ENCODE data around the gene RAVER1. TPM values are rescaled to one million over a fixed set of nuclear protein-coding genes. Genes with fewer than 3 reads are reported as not detected.
"Not testable (repeated sequence)": the region's sequence is repeated elsewhere in the genome, so short reads cannot be mapped to it uniquely, and the experiment has no call there.

The RAVER1 gene
- total and polyA plus RNA-seq, 7 donors: 8.4 to 37.0 (median 14.8) TPM

- Histone ChIP-seq H3K4me3 (no peak overlapping the region), H3K36me3 (peaks cover 0 to 4% (median 1%) of the 10 kb centered on the region in 4 donors), H3K9me3 (no peaks in the 10 kb centered on the region), H3K27ac (no peak overlapping the region), H3K4me1 (no peaks in the 10 kb centered on the region), H3K27me3 (no peaks in the 10 kb centered on the region)
- WGBS, 2 donors: 86 to 89% methylated on average over 10 of the region's 10 CpGs
- intact Hi-C loops (cut with DNase I): no loop called here
- DNase-seq: no peak
- TF ChIP-seq POLR2A (IDR thresholded peaks at IDR 0.05): no peak
- TF ChIP-seq POLR2AphosphoS5 (IDR thresholded peaks at IDR 0.05): no peak
- TF ChIP-seq EP300 (IDR thresholded peaks at IDR 0.05): no peak
- no peak for TF ChIP-seq CTCF (IDR thresholded peaks at IDR 0.05)
Measured at GRCh38 chr19:10344780-10345179, 11.5 kb upstream of the RAVER1 start.

GRCh38 chr19:10343495-10343894 lies 10.2 kb upstream of the RAVER1 start:
- no peaks in the 10 kb centered on the region for H3K36me3 ChIP-seq
- TF ChIP-seq POLR2AphosphoS5 (IDR thresholded peaks at IDR 0.05) (no peak), EP300 (IDR thresholded peaks at IDR 0.05) (no peak), CTCF (IDR thresholded peaks at IDR 0.05) (no peak), POLR2A (IDR thresholded peaks at IDR 0.05) (no peak)
- no peak overlapping the region for H3K27ac ChIP-seq
- H3K4me3 ChIP-seq: no peak overlapping the region
- no peaks in the 10 kb centered on the region for H3K27me3 ChIP-seq
- no peaks in the 10 kb centered on the region for H3K4me1 ChIP-seq
- intact Hi-C loops (cut with DNase I): no loop called here
- no peaks in the 10 kb centered on the region for H3K9me3 ChIP-seq
- 68 to 83% methylated on average over 2 of the region's 2 CpGs for WGBS, 2 donors
- no peak for DNase-seq

GRCh38 chr19:10339977-10340376 lies 6.6 kb upstream of the RAVER1 start:
- Histone ChIP-seq H3K4me1 (peaks cover 0 to 5% (median 1%) of the 10 kb centered on the region in 4 donors), H3K4me3 (no peak overlapping the region), H3K27me3 (no peaks in the 10 kb centered on the region), H3K9me3 (no peaks in the 10 kb centered on the region), H3K36me3 (no peaks in the 10 kb centered on the region), H3K27ac (no peak overlapping the region)
- WGBS, 2 donors: 86 to 91% methylated on average over 5 of the region's 5 CpGs
- TF ChIP-seq POLR2AphosphoS5 (IDR thresholded peaks at IDR 0.05): no peak
- intact Hi-C loops (cut with DNase I): loop anchor here (10.0 kb wide), 1 partner anchor 145 kb away; the partner anchor contains the start of gene DNMT1
- DNase-seq: no peak

- WGBS, 2 donors: 33 to 73% methylated on average over 14 of the region's 14 CpGs
- no peak for DNase-seq
- H3K27ac ChIP-seq: no peak within 1 kb of the TSS
- H3K27me3 ChIP-seq: no peaks in the 10 kb centered on the region
- no peaks in the 10 kb centered on the region for H3K36me3 ChIP-seq
- peaks cover 0 to 8% (median 4%) of the 10 kb centered on the region in 4 donors for H3K4me1 ChIP-seq
- no peak for TF ChIP-seq EP300 (IDR thresholded peaks at IDR 0.05)
- no peak for TF ChIP-seq POLR2A (IDR thresholded peaks at IDR 0.05)
- no peak for TF ChIP-seq POLR2AphosphoS5 (IDR thresholded peaks at IDR 0.05)
- no peak within 1 kb of the TSS for H3K4me3 ChIP-seq
- intact Hi-C loops (cut with DNase I): loop anchor here (10.0 kb wide), 1 partner anchor 145 kb away; the partner anchor contains the start of gene DNMT1
- H3K9me3 ChIP-seq: no peaks in the 10 kb centered on the region
Measured at GRCh38 chr19:10339380-10339960, 6.1 kb upstream of the RAVER1 start, which contains the start of gene ICAM3. ICAM3 (minus strand) TSS chr19:10339624; CDS start chr19:10339614, 10 bp downstream.

- H3K27ac ChIP-seq: no peak overlapping the region
- H3K36me3 ChIP-seq: no peaks in the 10 kb centered on the region
- no peak for TF ChIP-seq CTCF (IDR thresholded peaks at IDR 0.05)
- TF ChIP-seq EP300 (IDR thresholded peaks at IDR 0.05): no peak
- TF ChIP-seq POLR2AphosphoS5 (IDR thresholded peaks at IDR 0.05): no peak
- no peak for TF ChIP-seq POLR2A (IDR thresholded peaks at IDR 0.05)
- DNase-seq: no peak
- H3K4me1 ChIP-seq: peaks cover 0 to 13% (median 9%) of the 10 kb centered on the region in 4 donors
- intact Hi-C loops (cut with DNase I): loop anchor here (10.0 kb wide), 1 partner anchor 144 kb away; the partner anchor contains the start of gene DNMT1
- no peaks in the 10 kb centered on the region for H3K27me3 ChIP-seq
- 63 to 85% methylated on average over 6 of the region's 6 CpGs for WGBS, 2 donors
- H3K9me3 ChIP-seq: no peaks in the 10 kb centered on the region
- no peak overlapping the region for H3K4me3 ChIP-seq
Measured at GRCh38 chr19:10338940-10339339, 5.6 kb upstream of the RAVER1 start.

- peaks cover 0 to 29% (median 25%) of the 10 kb centered on the region in 4 donors for H3K4me1 ChIP-seq
- not testable (repeated sequence) for DNase-seq, H3K4me3 ChIP-seq, H3K27me3 ChIP-seq, H3K36me3 ChIP-seq, H3K27ac ChIP-seq, H3K9me3 ChIP-seq
- intact Hi-C loops (cut with DNase I): loop anchor here (10.0 kb wide), 1 partner anchor 142 kb away; the partner anchor contains the start of gene DNMT1
- 95 to 97% methylated on average over 9 of the region's 9 CpGs for WGBS, 2 donors
Measured at GRCh38 chr19:10336725-10337124, 3.4 kb upstream of the RAVER1 start.

Data from sigmoid colon (tissue), 7 donors.